Body of pancreas (tissue), 4 donors: ENCODE results near the gene SPAAR. TPM values are rescaled to one million over a fixed set of nuclear protein-coding genes. Genes with fewer than 3 reads are reported as not detected.

Experiments used
- ATAC-seq: fragments of 150-250 bp; one replicate; pipeline ENCODE4 v1.9.1; 2016
- DNase-seq, 4 donors: peaks; one replicate each; pipeline ENCODE4 v3.0.0-alpha.2; 2019
- H3K27ac ChIP-seq, 4 donors: fragments of 200-600 bp; sonication (generic); 1 replicate in 3 of 4; 2 replicates in 1 of 4; pipeline versions ENCODE4 v1.5.1 to v1.6.1; 2016 to 2019; ENCODE audit warnings: mild to moderate bottlenecking in 1 of 4, mixed read lengths in 1 of 4, moderate library complexity in 1 of 4
- H3K27me3 ChIP-seq, 2 donors: fragments of 200-600 bp; sonication (generic); one replicate each; pipeline ENCODE4 v1.6.0; 2016; ENCODE audit warnings: mild to moderate bottlenecking in 1 of 2
- H3K36me3 ChIP-seq, 2 donors: fragments of 200-600 bp; sonication (generic); replicated peaks in 1 of 2; 2 replicates each; pipeline ENCODE4 v1.5.1; 2016; ENCODE audit warnings: low read depth in 2 of 2; ENCODE audit not compliant: insufficient read depth in 1 of 2
- H3K4me1 ChIP-seq: fragments of 200-600 bp; sonication (generic); one replicate; pipeline ENCODE4 v1.6.0; 2016
- H3K4me3 ChIP-seq, 2 donors: fragments of 200-600 bp; sonication (generic); 1 replicate in 1 of 2; 2 replicates in 1 of 2; pipeline ENCODE4 v1.5.1; 2016 to 2019
- H3K9me3 ChIP-seq, 3 donors: fragments of 200-600 bp; sonication (generic); 1 replicate in 2 of 3; 2 replicates in 1 of 3; pipeline ENCODE4 v1.5.1; 2016
- CTCF ChIP-seq, 7 experiments: fragments of 450-650 bp in 4 of 7; fragments of 200-600 bp in 3 of 7; sonication (generic) in 3 of 7; IDR thresholded peaks; one replicate each; pipeline ENCODE4 v1.5.1; 2016 to 2019; ENCODE audit warnings: antibody characterized with exemption in 7 of 7
- POLR2A ChIP-seq, 3 donors: fragments of 450-650 bp; IDR thresholded peaks; one replicate each; pipeline ENCODE4 v1.6.1; 2016; ENCODE audit warnings: antibody characterized with exemption in 3 of 3, mild to moderate bottlenecking in 2 of 3
- WGBS, 2 donors: methylation state at CpG; one replicate each; pipeline ENCODE4 v1.1.5; 2017; 5-methylcytosine and 5-hydroxymethylcytosine counted together
- intact Hi-C: fragments of 100-400 bp; cut with DNase I; formaldehyde crosslinking; loops from one replicate; pipeline ENCODE4 v1.15.1; 2023
- total RNA-seq, 2 donors: library from RNA; depleted of rRNA; stranded (reverse); fragments of >200 nt; gene quantifications; one replicate each; pipeline ENCODE4 v1.1.0, GENCODE V29; 2016

Gene SPAAR
- total RNA-seq, 2 donors from 2014 or later: 0.78 to 7.3 TPM

GRCh38 chr9:35905912-35906679, 3.2 kb upstream of the SPAAR start, which contains the start of gene HRCT1:
Gene HRCT1 (plus strand): TSS chr9:35906202. CDS start chr9:35906288, 86 bp downstream.
- Histone ChIP-seq H3K27ac (peak within 1 kb of the TSS; percentile 26 to 85 (median 84)), H3K36me3 (no peaks in the 10 kb centered on the region), H3K27me3 (no peaks in the 10 kb centered on the region), H3K4me3 (no peak within 1 kb of the TSS), H3K4me1 (peaks cover 57% of the 10 kb centered on the region), H3K9me3 (no peaks in the 10 kb centered on the region)
- WGBS, 2 donors: 52 to 55% methylated on average over 16 to 26 of the region's 30 CpGs
- peak; percentile 68 to 90 (median 85) for DNase-seq
- TF ChIP-seq POLR2A (IDR thresholded peaks at IDR 0.05) (peak in 1 of 3 donors; percentile 35), CTCF (IDR thresholded peaks at IDR 0.05) (no peak)
- ATAC-seq: peak; percentile 56
- intact Hi-C loops: loop anchor here (10.0 kb wide), 1 partner anchor 119 kb away; no protein-coding TSS in a partner anchor

DNA sequence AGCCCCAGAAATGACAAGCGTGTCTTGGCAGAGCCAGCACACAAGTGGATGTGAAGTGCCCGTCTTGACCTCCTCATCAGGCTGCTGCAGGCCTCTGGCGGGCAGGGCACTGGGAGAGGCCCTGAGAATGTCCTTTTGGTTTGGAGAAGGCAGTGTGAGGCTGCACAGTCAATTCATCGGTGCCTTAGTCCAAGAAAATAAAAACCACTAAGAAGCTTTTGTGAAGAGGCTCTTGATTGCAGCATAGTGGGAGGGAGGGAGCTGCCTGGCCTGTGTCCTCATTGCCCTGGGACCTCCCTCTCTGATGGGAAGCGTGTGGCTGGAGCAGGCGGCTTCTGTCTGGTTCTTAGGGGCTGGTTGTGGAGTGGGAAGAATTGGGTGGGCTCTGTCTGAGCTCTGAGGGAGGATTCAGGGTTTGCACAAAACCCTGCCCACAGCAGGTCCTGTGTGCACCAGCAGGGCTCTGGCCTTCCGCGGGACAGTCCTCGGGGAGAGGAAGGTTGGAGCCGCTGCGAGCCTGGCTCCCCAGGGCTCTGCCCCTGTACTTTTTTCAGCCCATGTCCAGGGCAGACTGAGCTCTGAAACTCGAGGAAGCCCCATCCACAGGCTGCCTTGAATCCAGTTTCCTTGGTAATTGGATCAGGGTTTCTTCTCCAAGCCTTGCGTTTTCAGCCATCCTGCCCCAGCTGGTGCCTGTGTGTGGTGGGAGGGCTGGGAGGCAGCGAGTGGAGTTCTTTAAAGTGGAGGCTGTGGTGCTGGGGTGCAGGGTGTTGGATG, 2.2 kb upstream of the SPAAR start:
- DNase-seq (peak in 2 of 4 donors; percentile 32 to 52), ATAC-seq (peak; percentile 22)
- Histone ChIP-seq H3K36me3 (no peaks in the 10 kb centered on the region), H3K9me3 (no peaks in the 10 kb centered on the region), H3K4me3 (no peak overlapping the region), H3K27me3 (no peaks in the 10 kb centered on the region), H3K4me1 (peaks cover 57% of the 10 kb centered on the region), H3K27ac (peak overlapping the region; percentile 47 to 85 (median 84))
- intact Hi-C loops: loop anchor here (10.0 kb wide), 1 partner anchor 118 kb away; no protein-coding TSS in a partner anchor
- 71 to 73% methylated on average over 13 to 14 of the region's 14 CpGs for WGBS, 2 donors
- TF ChIP-seq POLR2A (IDR thresholded peaks at IDR 0.05) (no peak), CTCF (IDR thresholded peaks at IDR 0.05) (no peak)

- peak; percentile 70 for ATAC-seq
- TF ChIP-seq POLR2A (IDR thresholded peaks at IDR 0.05) (peak in 1 of 3 donors; percentile 3), CTCF (IDR thresholded peaks at IDR 0.05) (no peak)
- Histone ChIP-seq H3K27ac (peak overlapping the region; percentile 47 to 85 (median 84)), H3K27me3 (no peaks in the 10 kb centered on the region), H3K4me3 (no peak overlapping the region), H3K36me3 (no peaks in the 10 kb centered on the region), H3K4me1 (peaks cover 52% of the 10 kb centered on the region), H3K9me3 (no peaks in the 10 kb centered on the region)
- intact Hi-C loops: loop anchor here (10.0 kb wide), 1 partner anchor 117 kb away; no protein-coding TSS in a partner anchor
- 38 to 55% methylated on average over 12 to 13 of the region's 13 CpGs for WGBS, 2 donors
- DNase-seq: peak; percentile 51 to 75 (median 60)
These were observed 1.4 kb upstream of the SPAAR start for GRCh38 chr9:35907711-35908503.

DNA sequence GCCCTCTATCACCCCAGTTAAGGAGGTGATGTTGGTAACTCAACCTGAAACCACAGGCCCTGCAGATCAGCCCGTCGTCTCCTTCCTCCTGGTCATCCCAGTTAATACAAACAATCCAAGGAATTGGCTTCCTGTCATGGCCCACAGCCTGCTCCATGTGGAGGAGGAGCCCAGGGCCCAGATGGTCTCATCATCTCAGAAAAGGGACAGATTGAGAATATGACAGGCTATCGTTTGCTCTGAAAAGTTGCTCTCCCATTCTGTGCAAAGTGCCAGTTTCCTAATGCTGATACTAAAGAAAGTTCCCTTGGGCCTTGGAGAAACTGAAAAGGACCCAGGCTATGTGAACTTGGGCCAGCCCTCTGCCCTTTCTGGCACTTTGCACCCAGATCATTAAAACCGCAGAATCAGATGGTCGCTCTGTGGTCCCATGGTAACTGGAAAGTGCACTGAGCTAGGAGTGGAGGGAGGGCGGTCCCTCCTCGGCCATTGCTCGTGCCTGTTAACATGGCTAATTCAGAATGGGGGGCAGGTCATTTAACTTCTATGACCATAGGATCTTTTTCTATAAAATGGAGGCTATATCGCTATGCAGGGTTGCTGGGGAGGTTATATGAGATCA, 675 bp upstream of the SPAAR start:
- intact Hi-C loops: loop anchor here (10.0 kb wide), 1 partner anchor 116 kb away; no protein-coding TSS in a partner anchor
- no peaks in the 10 kb centered on the region for H3K27me3 ChIP-seq
- H3K4me1 ChIP-seq: peaks cover 52% of the 10 kb centered on the region
- H3K27ac ChIP-seq: peak overlapping the region; percentile 45 to 85 (median 84)
- no peak for TF ChIP-seq POLR2A (IDR thresholded peaks at IDR 0.05)
- TF ChIP-seq CTCF (IDR thresholded peaks at IDR 0.05): no peak
- H3K36me3 ChIP-seq: no peaks in the 10 kb centered on the region
- ATAC-seq: no peak
- WGBS, 2 donors: 64 to 69% methylated on average over 4 to 9 of the region's 9 CpGs
- no peak overlapping the region for H3K4me3 ChIP-seq
- DNase-seq: no peak
- no peaks in the 10 kb centered on the region for H3K9me3 ChIP-seq
